DOHH2 (cell line): ENCODE results near the gene TBCD.

Source experiments
- H3F3A ChIP-seq: fragments of 200-600 bp; sonication (generic), shearing (Covaris generic); 2 replicates; pipeline ENCODE4 v1.6.0; 2016; ENCODE audit warnings: antibody characterized with exemption, mild to moderate bottlenecking; ENCODE audit not compliant: control insufficient read depth, insufficient read depth
- H3K27ac ChIP-seq: fragments of 200-600 bp; sonication (generic); 2 replicates; pipeline ENCODE4 v1.5.1; 2014; ENCODE audit warnings: low read depth, mild to moderate bottlenecking, low read length, moderate library complexity
- H3K27me3 ChIP-seq: fragments of 200-600 bp; sonication (generic); 2 replicates; pipeline ENCODE4 v1.6.1; 2014; ENCODE audit warnings: mild to moderate bottlenecking, low read length, mixed read lengths; ENCODE audit not compliant: control insufficient read depth
- H3K36me3 ChIP-seq: fragments of 200-600 bp; sonication (generic); 2 replicates; pipeline ENCODE4 v1.6.1; 2014; ENCODE audit warnings: mild to moderate bottlenecking, low read length, moderate library complexity, mixed read lengths; ENCODE audit not compliant: control insufficient read depth
- H3K4me1 ChIP-seq: fragments of 200-600 bp; sonication (generic); 2 replicates; pipeline ENCODE4 v1.6.1; 2014; ENCODE audit warnings: mild to moderate bottlenecking, low read length, mixed read lengths; ENCODE audit not compliant: control insufficient read depth
- H3K4me2 ChIP-seq: fragments of 200-600 bp; sonication (generic); 2 replicates; pipeline ENCODE4 v1.6.0; 2014; ENCODE audit warnings: mild to moderate bottlenecking, low read length, moderate library complexity
- H3K4me3 ChIP-seq: fragments of 200-600 bp; sonication (generic); 2 replicates; pipeline ENCODE4 v1.5.1; 2014; ENCODE audit warnings: mild to moderate bottlenecking, low read length, mixed read lengths
- H3K79me2 ChIP-seq: fragments of 200-600 bp; sonication (generic); 2 replicates; pipeline ENCODE4 v1.6.1; 2014; ENCODE audit warnings: mild to moderate bottlenecking, low read length, mixed read lengths; ENCODE audit not compliant: control insufficient read depth
- H3K9me2 ChIP-seq: fragments of 200-600 bp; sonication (generic); replicated peaks from 2 replicates; pipeline ENCODE4 v1.6.1; 2014; ENCODE audit warnings: mild to moderate bottlenecking, low read length, mixed read lengths; ENCODE audit not compliant: control insufficient read depth
- H3K9me3 ChIP-seq: fragments of 200-600 bp; sonication (generic); 2 replicates; pipeline ENCODE4 v1.6.1; 2014; ENCODE audit warnings: antibody characterized with exemption, low read length, mixed read lengths; ENCODE audit not compliant: control insufficient read depth, insufficient read depth
- H4K20me1 ChIP-seq: fragments of 200-600 bp; sonication (generic); 2 replicates; pipeline ENCODE4 v1.6.0; 2014; ENCODE audit warnings: low read depth, mild to moderate bottlenecking, antibody characterized with exemption, low read length, moderate library complexity; ENCODE audit not compliant: control insufficient read depth, insufficient read depth
- EZH2phosphoT487 ChIP-seq: fragments of 200-600 bp; sonication (generic); IDR thresholded peaks from 2 replicates; pipeline ENCODE4 v1.6.1; 2017; ENCODE audit warnings: borderline replicate concordance, mild to moderate bottlenecking, antibody characterized with exemption, low read length, moderate library complexity, mixed read lengths
- TF ChIP-seq, protein P1 (sequence below): fragments of 200-600 bp; sonication (generic); IDR thresholded peaks from one replicate; pipeline ENCODE4 v1.5.1; 2014; ENCODE audit warnings: antibody characterized with exemption, mild to moderate bottlenecking, low read depth, low read length; ENCODE audit not compliant: poor library complexity, severe bottlenecking

The TBCD gene

DNA sequence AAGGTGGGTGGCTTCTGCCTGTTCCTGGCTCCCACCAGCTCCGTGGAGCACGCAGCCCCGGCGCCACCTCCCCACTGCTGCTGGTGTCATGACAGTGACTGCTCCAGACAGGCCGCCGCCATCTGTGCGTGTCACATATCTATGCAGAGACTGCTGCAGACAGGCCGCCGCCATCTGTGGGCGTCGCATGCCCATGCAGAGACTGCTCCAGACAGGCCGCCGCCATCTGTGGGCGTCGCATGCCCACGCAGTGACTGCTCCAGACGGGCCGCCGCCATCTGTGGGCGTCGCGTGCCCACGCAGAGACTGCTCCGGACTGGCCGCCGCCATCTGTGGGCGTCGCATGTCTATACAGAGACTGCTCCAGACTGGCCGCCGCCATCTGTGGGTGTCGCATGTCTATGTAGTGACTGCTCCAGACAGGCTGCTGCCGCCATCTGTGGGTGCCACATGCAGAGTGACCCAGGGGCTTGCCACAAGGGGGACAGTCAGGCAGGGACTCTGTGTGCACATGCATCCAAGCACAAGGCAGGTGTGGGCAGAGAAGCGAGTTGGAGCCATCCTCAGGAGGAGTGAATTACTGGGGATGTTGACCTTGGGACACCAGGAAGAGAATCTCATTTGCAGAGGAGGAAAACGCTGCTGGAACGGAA lies 38.7 kb upstream of the TBCD start:
- Histone ChIP-seq H4K20me1 (no peaks in the 10 kb centered on the region), H3K27ac (no peak overlapping the region), H3F3A (no peaks in the 10 kb centered on the region), H3K9me2 (no peaks in the 10 kb centered on the region), H3K4me2 (no peak overlapping the region), H3K4me3 (no peak overlapping the region), H3K4me1 (peaks cover 14% of the 10 kb centered on the region), H3K27me3 (no peaks in the 10 kb centered on the region), H3K9me3 (no peaks in the 10 kb centered on the region), H3K36me3 (no peaks in the 10 kb centered on the region), H3K79me2 (peaks cover 16% of the 10 kb centered on the region)
- TF ChIP-seq EZH2phosphoT487: no peak
- TF ChIP-seq, protein P1, sequence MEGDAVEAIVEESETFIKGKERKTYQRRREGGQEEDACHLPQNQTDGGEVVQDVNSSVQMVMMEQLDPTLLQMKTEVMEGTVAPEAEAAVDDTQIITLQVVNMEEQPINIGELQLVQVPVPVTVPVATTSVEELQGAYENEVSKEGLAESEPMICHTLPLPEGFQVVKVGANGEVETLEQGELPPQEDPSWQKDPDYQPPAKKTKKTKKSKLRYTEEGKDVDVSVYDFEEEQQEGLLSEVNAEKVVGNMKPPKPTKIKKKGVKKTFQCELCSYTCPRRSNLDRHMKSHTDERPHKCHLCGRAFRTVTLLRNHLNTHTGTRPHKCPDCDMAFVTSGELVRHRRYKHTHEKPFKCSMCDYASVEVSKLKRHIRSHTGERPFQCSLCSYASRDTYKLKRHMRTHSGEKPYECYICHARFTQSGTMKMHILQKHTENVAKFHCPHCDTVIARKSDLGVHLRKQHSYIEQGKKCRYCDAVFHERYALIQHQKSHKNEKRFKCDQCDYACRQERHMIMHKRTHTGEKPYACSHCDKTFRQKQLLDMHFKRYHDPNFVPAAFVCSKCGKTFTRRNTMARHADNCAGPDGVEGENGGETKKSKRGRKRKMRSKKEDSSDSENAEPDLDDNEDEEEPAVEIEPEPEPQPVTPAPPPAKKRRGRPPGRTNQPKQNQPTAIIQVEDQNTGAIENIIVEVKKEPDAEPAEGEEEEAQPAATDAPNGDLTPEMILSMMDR: no peak

DNA sequence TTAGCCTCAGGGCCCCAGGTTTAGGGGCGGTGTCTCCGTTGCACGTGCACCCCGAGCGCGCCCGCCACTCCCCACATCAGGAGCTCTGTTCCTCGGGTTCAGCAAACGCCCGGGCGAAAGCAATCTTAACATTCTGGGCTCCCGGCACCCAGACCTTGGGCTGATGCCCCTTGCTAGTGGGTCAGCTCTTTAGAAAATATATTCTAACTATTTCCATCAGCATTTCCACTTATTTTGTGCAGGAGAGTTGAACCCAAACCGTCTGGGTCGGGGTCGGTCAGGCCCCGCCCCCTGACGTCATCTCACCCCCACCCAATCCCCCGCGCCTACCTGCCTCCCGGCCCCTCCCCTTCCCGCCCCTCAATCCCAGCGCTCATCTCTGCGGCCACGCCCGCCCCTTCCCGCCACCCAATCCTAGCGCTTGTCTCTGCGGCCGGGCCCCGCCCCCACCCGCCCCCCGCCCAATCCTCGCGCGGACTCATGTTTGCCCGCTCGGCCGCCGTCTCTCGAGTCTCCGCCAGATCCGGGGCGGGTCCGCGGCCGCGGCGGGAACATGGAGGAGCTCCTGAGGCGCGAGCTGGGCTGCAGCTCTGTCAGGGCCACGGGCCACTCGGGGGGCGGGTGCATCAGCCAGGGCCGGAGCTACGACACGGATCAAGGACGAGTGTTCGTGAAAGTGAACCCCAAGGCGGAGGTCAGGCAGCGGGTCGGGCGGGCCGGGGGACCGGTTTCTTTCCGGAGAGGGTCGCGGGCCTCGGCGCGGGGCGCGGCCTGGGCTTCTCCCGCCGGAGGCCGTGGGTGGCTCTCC lies 35.5 kb upstream of the TBCD start, which contains the start of gene FN3KRP:
Gene FN3KRP (plus strand): TSS at position 504 of the 808 bp plus-strand sequence. CDS start 50 bp downstream, at position 554.
- H3K27ac ChIP-seq: 0 out of 2 replicates have a peak within 1 kb of the TSS, but pooled peaks have one; percentile 19
- TF ChIP-seq EZH2phosphoT487: no peak
- TF ChIP-seq, protein P1: no peak
- H3K9me3 ChIP-seq: no peaks in the 10 kb centered on the region
- H3K36me3 ChIP-seq: peaks cover 20% of the 10 kb centered on the region
- no peaks in the 10 kb centered on the region for H4K20me1 ChIP-seq
- peak within 1 kb of the TSS; percentile 74 for H3K4me3 ChIP-seq
- peaks cover 13% of the 10 kb centered on the region for H3K4me1 ChIP-seq
- H3K4me2 ChIP-seq: peak within 1 kb of the TSS; percentile 95
- peaks cover 19% of the 10 kb centered on the region for H3K79me2 ChIP-seq
- no peaks in the 10 kb centered on the region for H3K27me3 ChIP-seq
- H3K9me2 ChIP-seq: no peaks in the 10 kb centered on the region
- no peaks in the 10 kb centered on the region for H3F3A ChIP-seq

GRCh38 chr17:82718986-82719685 lies 32.7 kb upstream of the TBCD start:
- peaks cover 35% of the 10 kb centered on the region for H3K36me3 ChIP-seq
- H3F3A ChIP-seq: no peaks in the 10 kb centered on the region
- H3K27ac ChIP-seq: no peak overlapping the region
- H4K20me1 ChIP-seq: no peaks in the 10 kb centered on the region
- TF ChIP-seq, protein P1: no peak
- no peak for TF ChIP-seq EZH2phosphoT487
- no peak overlapping the region for H3K4me3 ChIP-seq
- H3K79me2 ChIP-seq: peaks cover 19% of the 10 kb centered on the region
- no peaks in the 10 kb centered on the region for H3K9me2 ChIP-seq
- no peaks in the 10 kb centered on the region for H3K9me3 ChIP-seq
- H3K27me3 ChIP-seq: no peaks in the 10 kb centered on the region
- peaks cover 13% of the 10 kb centered on the region for H3K4me1 ChIP-seq
- H3K4me2 ChIP-seq: no peak overlapping the region
